LNCaP clone FGC (cell line): ENCODE measurements around the gene FMO5.
"Not testable (repeated sequence)": the region's sequence is repeated elsewhere in the genome, so short reads cannot be mapped to it uniquely, and the experiment has no call there.

Source experiments
- DNase-seq: peaks from one replicate; pipeline ENCODE4 v3.0.0-alpha.2; 2011; ENCODE audit warnings: low read depth
- H3K4me3 ChIP-seq: 2 replicates; pipeline ENCODE4 v1.5.1; 2011; ENCODE audit warnings: mild to moderate bottlenecking, low read depth, low read length, control low read depth
- TF ChIP-seq, protein P1 (sequence below): IDR thresholded peaks from 2 replicates; pipeline ENCODE4 v1.5.1; 2012; ENCODE audit warnings: mild to moderate bottlenecking; ENCODE audit not compliant: control insufficient read depth, insufficient read depth; ENCODE audit errors: extremely low read depth

Gene FMO5

DNA sequence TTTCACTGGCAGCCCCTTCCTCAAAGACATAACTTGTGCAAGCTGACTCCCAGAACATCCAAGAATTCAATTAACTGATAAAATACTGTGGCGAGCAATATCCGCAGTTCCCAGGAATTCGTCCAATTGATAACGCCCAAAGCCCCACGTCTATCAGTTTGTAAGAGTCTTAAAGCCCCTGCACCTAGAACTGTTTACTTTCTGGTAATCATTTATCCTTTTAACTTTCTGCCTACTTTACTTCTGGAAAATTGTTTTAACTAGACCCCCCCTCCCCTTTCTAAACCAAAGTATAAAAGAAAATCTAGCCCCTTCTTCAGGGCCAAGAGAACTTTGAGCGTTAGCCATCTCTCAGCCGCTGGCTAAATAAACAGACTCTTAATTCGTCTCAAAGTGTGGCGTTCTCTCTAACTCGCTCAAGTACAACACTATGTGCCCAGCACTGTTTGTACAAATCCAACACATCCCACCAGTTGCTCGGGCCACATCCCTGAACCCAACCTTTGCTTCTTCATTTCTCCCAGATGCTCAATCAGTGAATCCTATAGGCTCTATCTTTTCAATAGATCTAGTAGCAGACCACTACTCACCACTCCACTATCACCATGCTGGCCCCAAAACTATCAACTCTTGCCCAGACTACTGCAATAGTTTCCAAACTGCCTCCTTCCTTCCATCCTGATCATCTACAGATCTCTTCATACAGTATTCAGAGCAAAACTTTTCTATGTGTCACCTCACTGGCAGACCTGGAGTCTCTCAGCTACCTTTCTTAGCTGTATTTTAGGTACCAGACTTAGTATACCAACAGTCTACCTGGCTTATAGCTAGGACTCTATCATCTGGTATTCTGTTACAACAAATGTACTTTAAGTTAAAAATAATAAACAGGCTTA is 14.0 kb upstream of the FMO5 start:
- no peak overlapping the region for H3K4me3 ChIP-seq
- DNase-seq = no peak
- TF ChIP-seq, protein P1, sequence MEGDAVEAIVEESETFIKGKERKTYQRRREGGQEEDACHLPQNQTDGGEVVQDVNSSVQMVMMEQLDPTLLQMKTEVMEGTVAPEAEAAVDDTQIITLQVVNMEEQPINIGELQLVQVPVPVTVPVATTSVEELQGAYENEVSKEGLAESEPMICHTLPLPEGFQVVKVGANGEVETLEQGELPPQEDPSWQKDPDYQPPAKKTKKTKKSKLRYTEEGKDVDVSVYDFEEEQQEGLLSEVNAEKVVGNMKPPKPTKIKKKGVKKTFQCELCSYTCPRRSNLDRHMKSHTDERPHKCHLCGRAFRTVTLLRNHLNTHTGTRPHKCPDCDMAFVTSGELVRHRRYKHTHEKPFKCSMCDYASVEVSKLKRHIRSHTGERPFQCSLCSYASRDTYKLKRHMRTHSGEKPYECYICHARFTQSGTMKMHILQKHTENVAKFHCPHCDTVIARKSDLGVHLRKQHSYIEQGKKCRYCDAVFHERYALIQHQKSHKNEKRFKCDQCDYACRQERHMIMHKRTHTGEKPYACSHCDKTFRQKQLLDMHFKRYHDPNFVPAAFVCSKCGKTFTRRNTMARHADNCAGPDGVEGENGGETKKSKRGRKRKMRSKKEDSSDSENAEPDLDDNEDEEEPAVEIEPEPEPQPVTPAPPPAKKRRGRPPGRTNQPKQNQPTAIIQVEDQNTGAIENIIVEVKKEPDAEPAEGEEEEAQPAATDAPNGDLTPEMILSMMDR = no peak

- TF ChIP-seq, protein P1 = no peak
- no peak overlapping the region for H3K4me3 ChIP-seq
- peak; percentile 78 for DNase-seq
Measured at GRCh38 chr1:147238053-147238902, 13.1 kb upstream of the FMO5 start.

GRCh38 chr1:147236959-147237791 is 12.0 kb upstream of the FMO5 start:
- TF ChIP-seq, protein P1 = no peak
- no peak overlapping the region; the same call in 1 of the 2 replicates for H3K4me3 ChIP-seq
- peak; percentile 40 for DNase-seq

DNA sequence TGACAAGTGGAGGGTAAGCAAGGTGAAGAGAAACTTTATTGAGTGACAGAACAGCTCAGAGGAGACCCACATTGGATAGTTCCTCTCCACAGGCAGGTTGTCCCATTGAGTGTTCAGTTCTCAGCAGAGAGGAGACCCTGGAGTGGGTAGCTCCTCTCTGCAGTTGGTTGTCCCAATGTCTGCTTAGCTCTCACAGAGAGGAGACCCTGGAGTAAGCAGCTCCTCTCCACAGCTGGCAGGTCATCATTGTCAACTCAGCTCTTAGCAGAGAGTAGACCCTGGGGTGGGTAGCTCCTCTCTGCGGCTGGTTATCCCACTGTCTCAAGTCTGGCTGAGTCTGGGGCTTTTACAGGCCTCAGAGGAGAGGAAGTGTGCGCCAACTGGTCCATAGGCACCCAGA is 11.3 kb upstream of the FMO5 start:
- no peak overlapping the region for H3K4me3 ChIP-seq
- DNase-seq = no peak
- TF ChIP-seq, protein P1 = no peak

GRCh38 chr1:147235822-147236221 is 10.7 kb upstream of the FMO5 start:
- DNase-seq = no peak
- no peak overlapping the region for H3K4me3 ChIP-seq
- TF ChIP-seq, protein P1 = no peak

GRCh38 chr1:147233903-147234302 is 8.8 kb upstream of the FMO5 start:
- not testable (repeated sequence) for H3K4me3 ChIP-seq, DNase-seq

GRCh38 chr1:147231032-147231431 is 5.9 kb upstream of the FMO5 start:
- not testable (repeated sequence) for DNase-seq, H3K4me3 ChIP-seq
